Endothelial cell of umbilical vein (primary cell): ENCODE measurements around the gene FTO. TPM values are rescaled to one million over a fixed set of nuclear protein-coding genes. Genes with fewer than 3 reads are reported as not detected.

Experiments
- BruUV-seq: library from RNA; stranded (reverse); fragments of 400-500 nt; replicated peaks from 2 replicates; lab custom pipeline; 2021; lab: Mats Ljungman, UMichigan
- CTCF ChIA-PET: fragments of 300-600, 350-600 bp; sonication (Branson Sonifier 250); formaldehyde crosslinking; loops from one replicate; lab custom pipeline; 2021; ENCODE audit warnings: antibody characterized with exemption, inconsistent platforms; lab: Charles Lee
- POLR2A ChIA-PET: fragments of 300-600, 350-600 bp; sonication (Branson Sonifier 250); formaldehyde crosslinking; loops from one replicate; lab custom pipeline; 2021; ENCODE audit warnings: antibody characterized with exemption, inconsistent platforms; lab: Charles Lee
- DNase-seq: peaks from one replicate; pipeline ENCODE4 v3.0.0-alpha.2; 2011; ENCODE audit warnings: low read depth, low spot score
- FAIRE-seq: peaks from 2 replicates; lab custom pipeline; 2011; peaks lifted over from hg19 to GRCh38; lab: Jason Lieb, UNC
- H2AFZ ChIP-seq: 2 replicates; pipeline ENCODE4 v1.6.0; 2012; ENCODE audit warnings: low read depth, low read length, control low read depth, inconsistent platforms
- H3K27ac ChIP-seq: 2 replicates; pipeline ENCODE4 v1.5.1; 2011; ENCODE audit warnings: low read depth, mild to moderate bottlenecking, control low read depth, low read length, moderate library complexity; ENCODE audit not compliant: insufficient read depth
- H3K27me3 ChIP-seq, 2 experiments: 2 replicates each; pipeline versions ENCODE4 v1.6.0 to v1.6.1; 2011; ENCODE audit warnings: low read length in 2 of 2, mixed read lengths in 1 of 2; ENCODE audit not compliant: control insufficient read depth in 2 of 2, insufficient read depth in 2 of 2
- H3K36me3 ChIP-seq, 2 experiments: 2 replicates in 1 of 2; 3 replicates in 1 of 2; pipeline ENCODE4 v1.5.1; 2011; ENCODE audit warnings: low read length in 2 of 2, mild to moderate bottlenecking in 1 of 2, moderate library complexity in 1 of 2; ENCODE audit not compliant: control insufficient read depth in 2 of 2, insufficient read depth in 2 of 2; ENCODE audit errors: extremely low read depth in 1 of 2
- H3K4me1 ChIP-seq: 3 replicates; pipeline ENCODE4 v1.5.1; 2011; ENCODE audit warnings: mild to moderate bottlenecking, low read length; ENCODE audit not compliant: control insufficient read depth, insufficient read depth; ENCODE audit errors: extremely low read depth
- H3K4me2 ChIP-seq: 2 replicates; pipeline ENCODE4 v1.6.1; 2011; ENCODE audit warnings: low read length, control low read depth, mixed read lengths; ENCODE audit not compliant: insufficient read depth
- H3K4me3 ChIP-seq, 3 experiments: fragments of 200-600 bp in 1 of 3; sonication (generic), shearing (Covaris generic) in 1 of 3; replicated peaks in 1 of 3; 2 replicates each; pipeline ENCODE4 v1.5.1; 2011 to 2016; ENCODE audit warnings: control low read depth in 3 of 3, low read length in 3 of 3, mild to moderate bottlenecking in 2 of 3, inconsistent platforms in 1 of 3, low read depth in 1 of 3, moderate library complexity in 1 of 3; ENCODE audit not compliant: insufficient read depth in 1 of 3
- H3K79me2 ChIP-seq: 2 replicates; pipeline ENCODE4 v1.6.0; 2012; ENCODE audit warnings: low read length, inconsistent platforms; ENCODE audit not compliant: control insufficient read depth, insufficient read depth
- H3K9ac ChIP-seq: replicated peaks from 2 replicates; pipeline ENCODE3; 2011; ENCODE audit warnings: low read length, control low read depth; ENCODE audit not compliant: insufficient read depth; ENCODE audit errors: extremely low read depth
- H3K9me1 ChIP-seq: replicated peaks from 3 replicates; pipeline ENCODE4 v1.6.0; 2011; ENCODE audit warnings: mild to moderate bottlenecking, low read length; ENCODE audit not compliant: control insufficient read depth, insufficient read depth; ENCODE audit errors: extremely low read depth
- H3K9me3 ChIP-seq: replicated peaks from 2 replicates; pipeline ENCODE4 v1.5.1; 2012; ENCODE audit warnings: low read length, inconsistent platforms; ENCODE audit not compliant: control insufficient read depth, insufficient read depth
- H4K20me1 ChIP-seq: replicated peaks from 2 replicates; pipeline ENCODE3; 2011; ENCODE audit warnings: mild to moderate bottlenecking, low read length; ENCODE audit not compliant: control insufficient read depth, insufficient read depth; ENCODE audit errors: extremely low read depth
- CTCF ChIP-seq, 2 donors: IDR thresholded peaks; 1 replicate in 1 of 2; 2 replicates in 1 of 2; pipeline ENCODE4 v1.5.1; 2011; ENCODE audit warnings: low read length in 2 of 2, mild to moderate bottlenecking in 2 of 2, moderate library complexity in 2 of 2, control low read depth in 1 of 2, inconsistent platforms in 1 of 2, low read depth in 1 of 2; ENCODE audit not compliant: insufficient read depth in 1 of 2; ENCODE audit errors: extremely low read depth in 1 of 2
- EZH2 ChIP-seq: IDR thresholded peaks from 2 replicates; pipeline ENCODE4 v1.6.1; 2012; ENCODE audit warnings: borderline replicate concordance, low read depth, mild to moderate bottlenecking, moderate library complexity, low read length, inconsistent platforms; ENCODE audit not compliant: severe bottlenecking
- JUN ChIP-seq: IDR thresholded peaks from 2 replicates; pipeline ENCODE4 v1.6.1; 2011; ENCODE audit warnings: borderline replicate concordance, low read depth; ENCODE audit not compliant: insufficient read length, insufficient read depth
- MYC ChIP-seq: IDR thresholded peaks from one replicate; pipeline ENCODE4 v1.6.1; 2011; ENCODE audit warnings: mild to moderate bottlenecking, low read depth, low read length
- POLR2A ChIP-seq: IDR thresholded peaks from 2 replicates; pipeline ENCODE4 v1.6.1; 2012; ENCODE audit warnings: low read depth, mild to moderate bottlenecking, control low read depth, low read length
- POLR2AphosphoS5 ChIP-seq: IDR thresholded peaks from 2 replicates; pipeline ENCODE4 v1.6.1; 2012; ENCODE audit warnings: low read depth, mild to moderate bottlenecking, control low read depth, low read length, moderate library complexity; ENCODE audit not compliant: insufficient read depth
- dilution Hi-C: fragments of 300-500 bp; cut with MboI; formaldehyde crosslinking; loops from one replicate; pipeline ENCODE4 v1.15.0; 2019; ENCODE audit warnings: low sequenced_read_pairs; ENCODE audit not compliant: extremely low pct_ligation_motif_present
- intact Hi-C: fragments of 100-400 bp; cut with micrococcal nuclease; formaldehyde crosslinking; loops from one replicate; pipeline ENCODE4 v1.10.0; 2022
- polyA plus RNA-seq, 4 experiments: library from polyadenylated mRNA; depleted of rRNA in 3 of 4; stranded (reverse) in 3 of 4; unstranded in 1 of 4; fragments of >200 nt; gene quantifications; 2 replicates each; pipeline versions ENCODE4 v1.2.1 to v1.2.3, GENCODE V29; 2011 to 2012; ENCODE audit warnings: missing spikeins in 1 of 4
- total RNA-seq: library from RNA; stranded (reverse); gene quantifications from 2 replicates; pipeline ENCODE4 v1.2.3, GENCODE V29; 2021

Gene FTO
- total and polyA plus RNA-seq, 2 donors (not counting 3 experiments of a cell fraction or from before 2014, with no cell fraction given) = 48.6 to 87.1 TPM

GRCh38 chr16:53960050-53960812, 256.3 kb downstream of the FTO start:
- dilution Hi-C loops (no loop called here), intact Hi-C loops (no loop called here)
- FAIRE-seq (no peak), DNase-seq (no peak)
- Histone ChIP-seq H3K9me3 (no peaks in the 10 kb centered on the region), H3K27ac (no peak overlapping the region), H4K20me1 (no peaks in the 10 kb centered on the region), H3K9me1 (no peaks in the 10 kb centered on the region), H3K36me3 (no peaks in the 10 kb centered on the region), H3K79me2 (no peaks in the 10 kb centered on the region), H3K4me3 (no peak overlapping the region), H3K4me2 (no peak overlapping the region), H3K9ac (no peak overlapping the region), H3K4me1 (no peaks in the 10 kb centered on the region), H3K27me3 (no peaks in the 10 kb centered on the region), H2AFZ (no peak overlapping the region)
- ChIA-PET CTCF (no interaction called here), POLR2A (no interaction called here)
- TF ChIP-seq POLR2AphosphoS5 = no peak
- no TSS peak for BruUV-seq

- no TSS peak for BruUV-seq
- CTCF ChIA-PET = interaction anchor here (0.7 kb wide), 1 partner anchor 14 kb away, joined by 3 read pairs; no protein-coding TSS in a partner anchor
- H3K9me3 ChIP-seq = no peaks in the 10 kb centered on the region
- H3K4me3 ChIP-seq = no peak overlapping the region
- H3K27me3 ChIP-seq = no peaks in the 10 kb centered on the region
- POLR2A ChIA-PET = no interaction called here
- no peaks in the 10 kb centered on the region for H3K79me2 ChIP-seq
- FAIRE-seq = no peak
- no peak for DNase-seq
- H3K9ac ChIP-seq = no peak overlapping the region
- H3K9me1 ChIP-seq = no peaks in the 10 kb centered on the region
- no peaks in the 10 kb centered on the region for H3K36me3 ChIP-seq
- TF ChIP-seq MYC = no peak
- no peak for TF ChIP-seq JUN
- no peak for TF ChIP-seq POLR2A
- TF ChIP-seq EZH2 = no peak
- TF ChIP-seq CTCF (IDR thresholded peaks at IDR 0.05; ENCODE audit: extremely low read depth in 1 of 2, insufficient read depth in 1 of 2, low read depth in 1 of 2, low read length in 2 of 2) = no peak
- H3K4me2 ChIP-seq = no peak overlapping the region
- intact Hi-C loops = no loop called here
- no peak overlapping the region for H3K27ac ChIP-seq
- H3K4me1 ChIP-seq = no peaks in the 10 kb centered on the region
- dilution Hi-C loops = no loop called here
- H2AFZ ChIP-seq = no peak overlapping the region
- no peaks in the 10 kb centered on the region for H4K20me1 ChIP-seq
These were observed 257.1 kb downstream of the FTO start for GRCh38 chr16:53960954-53961616.
